Stimulated activated effector memory CD8-positive, alpha-beta T cell treated with anti-CD3 and anti-CD28 coated beads, Interleukin-12 subunit alpha, Interleukin-12 subunit beta, amount 100 ng/mL, for 72 hours (primary cell): Measurements from ENCODE around the gene TSG101.
A peak's percentile ranks its signal among the peaks of the same experiment; 100 is the strongest.

Experiments
- ATAC-seq: fragments of 150-1000 bp; cut with Tn5 transposase; 2 replicates; pipeline ENCODE4 v1.10.0; 2021
- DNase-seq, 2 donors: peaks; one replicate each; pipeline ENCODE4 v3.0.0; 2021 to 2022; ENCODE audit warnings: low spot score in 2 of 2
- H3K27ac Mint-ChIP-seq: one replicate; pipeline ENCODE4 v1.8.0; 2022; ENCODE audit warnings: mild to moderate bottlenecking, mixed read lengths
- H3K36me3 Mint-ChIP-seq: one replicate; pipeline ENCODE4 v1.8.0; 2022; ENCODE audit warnings: mild to moderate bottlenecking, mixed read lengths
- H3K4me1 Mint-ChIP-seq: one replicate; pipeline ENCODE4 v1.8.0; 2022; ENCODE audit warnings: mixed read lengths
- H3K4me3 Mint-ChIP-seq: one replicate; pipeline ENCODE4 v1.8.0; 2022; ENCODE audit warnings: mild to moderate bottlenecking, mixed read lengths
- H3K9me3 Mint-ChIP-seq: one replicate; pipeline ENCODE4 v1.8.0; 2022; ENCODE audit warnings: mixed read lengths

The TSG101 gene

DNA sequence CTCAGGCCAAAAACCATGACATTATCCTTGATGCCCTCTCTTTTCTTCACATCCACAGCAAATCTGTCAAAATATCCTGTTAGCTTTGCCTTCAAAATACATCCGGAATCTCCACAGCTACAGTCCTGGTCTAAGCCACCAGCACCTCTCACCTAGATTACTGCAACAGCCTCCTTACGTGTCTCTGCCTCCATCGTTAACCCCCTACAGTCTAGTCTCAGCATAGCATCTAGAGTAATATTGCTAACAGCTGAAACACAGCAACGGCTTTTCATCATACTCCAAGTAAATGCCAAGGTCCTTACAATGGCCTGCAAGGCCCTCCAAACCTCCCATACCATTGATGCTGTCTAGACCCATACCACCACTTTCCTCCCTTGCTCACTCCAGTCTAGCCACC lies 4.4 kb downstream of the TSG101 start:
- ATAC-seq: no peak
- H3K4me3 Mint-ChIP-seq: no peak overlapping the region
- H3K27ac Mint-ChIP-seq: peak overlapping the region; percentile 46
- H3K4me1 Mint-ChIP-seq: peaks cover 32% of the 10 kb centered on the region
- peaks cover 73% of the 10 kb centered on the region for H3K36me3 Mint-ChIP-seq
- DNase-seq: no peak
- no peaks in the 10 kb centered on the region for H3K9me3 Mint-ChIP-seq

DNA sequence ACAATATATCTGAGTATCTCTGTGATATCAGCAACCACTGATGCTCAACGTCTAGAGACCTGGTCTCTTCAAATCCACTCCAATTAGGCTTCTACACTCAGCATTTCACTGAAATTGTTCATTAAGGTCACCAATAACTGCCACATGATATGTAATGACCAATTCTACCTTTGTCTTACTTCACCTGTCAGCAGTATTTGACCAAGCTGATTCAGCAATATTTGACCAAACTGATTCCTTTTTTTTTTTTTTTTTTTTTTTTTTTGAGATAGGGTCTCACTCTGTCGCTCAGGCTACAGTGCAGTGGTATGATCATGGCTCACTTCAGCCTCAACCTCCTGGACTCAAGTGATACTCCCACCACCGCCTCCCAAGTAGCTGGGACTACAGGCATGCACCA lies 5.6 kb downstream of the TSG101 start:
- Mint-ChIP-seq H3K9me3 (no peaks in the 10 kb centered on the region), H3K36me3 (peaks cover 71% of the 10 kb centered on the region), H3K27ac (no peak overlapping the region), H3K4me1 (peaks cover 24% of the 10 kb centered on the region), H3K4me3 (no peak overlapping the region)
- ATAC-seq (no peak), DNase-seq (no peak)

DNA sequence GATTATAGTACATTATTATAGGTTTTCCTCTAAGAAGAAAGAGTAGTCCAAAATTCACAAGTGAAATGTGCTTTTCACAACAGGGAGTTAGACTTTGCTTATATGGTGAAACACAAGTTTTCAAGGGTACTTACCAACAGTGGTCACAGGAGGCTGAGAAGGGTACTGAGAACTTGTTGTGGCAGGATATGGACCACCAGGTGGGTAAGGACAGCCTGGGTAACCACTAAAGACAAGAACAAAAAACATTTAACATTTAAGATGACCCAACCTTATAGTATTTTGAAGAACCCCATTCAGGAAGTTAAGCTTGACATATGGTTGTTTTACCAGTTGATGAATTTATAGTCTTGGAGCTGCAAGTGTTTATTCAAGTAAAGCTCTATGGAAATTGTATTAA lies 24.4 kb downstream of the TSG101 start:
- ATAC-seq (no peak), DNase-seq (no peak)
- H3K9me3 Mint-ChIP-seq: no peaks in the 10 kb centered on the region
- no peak overlapping the region for H3K27ac Mint-ChIP-seq
- H3K36me3 Mint-ChIP-seq: peaks cover 100% of the 10 kb centered on the region
- no peak overlapping the region for H3K4me3 Mint-ChIP-seq
- peaks cover 4% of the 10 kb centered on the region for H3K4me1 Mint-ChIP-seq

DNA sequence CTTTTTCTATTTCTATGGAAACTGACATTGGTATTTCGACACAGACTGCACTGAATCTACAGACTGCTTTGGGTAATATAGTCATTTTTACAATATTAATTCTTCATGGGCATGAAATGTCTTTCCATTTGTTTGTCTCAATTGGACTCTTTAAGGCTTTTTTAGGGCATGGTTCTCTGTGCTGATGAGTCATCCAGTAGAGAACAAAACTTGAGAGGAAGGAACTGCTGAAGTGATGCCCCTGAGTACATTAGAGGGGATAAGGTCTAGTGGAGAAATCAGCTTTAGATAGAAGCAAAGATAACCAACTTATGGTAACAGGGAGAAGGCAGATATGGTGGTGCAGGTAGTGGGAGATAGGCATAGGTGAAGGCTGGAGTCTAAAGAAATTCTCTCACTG lies 25.1 kb downstream of the TSG101 start:
- ATAC-seq: no peak
- no peak for DNase-seq
- Mint-ChIP-seq H3K4me3 (no peak overlapping the region), H3K27ac (no peak overlapping the region), H3K36me3 (peaks cover 100% of the 10 kb centered on the region), H3K4me1 (peaks cover 4% of the 10 kb centered on the region), H3K9me3 (no peaks in the 10 kb centered on the region)

DNA sequence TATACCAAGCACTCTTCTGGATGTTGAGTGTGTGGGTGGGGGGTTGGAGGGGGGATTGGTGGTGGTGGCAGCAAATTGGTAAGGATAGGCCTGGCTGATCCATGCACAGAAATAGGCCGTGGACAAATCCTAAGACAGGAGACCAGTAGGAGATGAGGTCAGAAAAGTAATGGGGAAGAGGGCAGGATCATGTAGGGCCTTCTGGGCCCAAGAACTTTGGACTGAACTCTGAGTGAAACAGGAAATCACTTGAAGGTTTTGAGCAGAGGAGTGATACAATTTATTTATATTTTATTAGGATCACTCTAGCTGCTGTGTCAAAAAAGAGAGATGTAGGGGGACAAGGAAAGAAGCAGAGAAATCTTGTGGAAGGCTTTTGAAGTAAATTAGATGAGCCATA lies 28.7 kb downstream of the TSG101 start:
- Mint-ChIP-seq H3K27ac (no peak overlapping the region), H3K9me3 (no peaks in the 10 kb centered on the region), H3K36me3 (peaks cover 90% of the 10 kb centered on the region), H3K4me3 (no peak overlapping the region), H3K4me1 (peaks cover 4% of the 10 kb centered on the region)
- ATAC-seq: no peak
- DNase-seq: no peak

DNA sequence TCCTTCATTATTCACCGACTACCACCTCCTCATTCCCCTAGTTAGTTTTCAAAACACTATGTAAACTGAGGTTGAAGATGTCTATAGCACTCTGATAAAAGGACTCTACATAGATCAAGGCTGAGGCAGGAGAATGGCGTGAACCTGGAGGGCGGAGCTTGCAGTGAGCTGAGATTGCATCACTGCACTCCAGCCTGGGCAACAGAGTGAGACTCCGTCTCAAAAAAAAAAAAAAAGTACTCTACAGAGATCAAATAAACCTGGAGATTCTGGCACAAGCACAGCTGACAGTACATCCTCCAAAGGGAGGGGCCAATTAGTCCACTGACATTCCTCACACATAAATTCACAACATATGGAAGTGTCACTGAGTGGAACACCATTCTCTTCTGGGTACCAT lies 31.0 kb downstream of the TSG101 start:
- DNase-seq (no peak), ATAC-seq (no peak)
- no peak overlapping the region for H3K4me3 Mint-ChIP-seq
- no peaks in the 10 kb centered on the region for H3K9me3 Mint-ChIP-seq
- peaks cover 81% of the 10 kb centered on the region for H3K36me3 Mint-ChIP-seq
- H3K4me1 Mint-ChIP-seq: peaks cover 7% of the 10 kb centered on the region
- H3K27ac Mint-ChIP-seq: no peak overlapping the region

DNA sequence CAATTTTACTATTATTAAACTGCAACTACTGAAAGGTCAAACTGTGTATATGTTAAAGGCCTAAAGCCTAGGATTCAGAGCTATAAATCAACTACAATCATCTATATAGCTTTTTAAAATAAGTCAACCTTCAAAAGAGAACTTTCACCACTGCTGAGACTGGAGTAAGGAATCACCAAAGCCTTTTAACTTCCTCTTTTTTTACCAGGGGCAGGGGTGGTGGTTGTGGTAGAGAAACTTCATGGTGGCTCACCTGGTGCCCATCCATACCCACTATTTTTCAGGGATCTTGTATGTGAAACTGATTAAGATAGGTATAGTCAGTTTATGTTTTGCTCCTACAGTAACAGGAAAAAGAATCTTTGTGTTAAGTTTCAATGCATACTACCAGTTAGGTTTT lies 31.5 kb downstream of the TSG101 start:
- H3K4me3 Mint-ChIP-seq: no peak overlapping the region
- H3K27ac Mint-ChIP-seq: no peak overlapping the region

DNA sequence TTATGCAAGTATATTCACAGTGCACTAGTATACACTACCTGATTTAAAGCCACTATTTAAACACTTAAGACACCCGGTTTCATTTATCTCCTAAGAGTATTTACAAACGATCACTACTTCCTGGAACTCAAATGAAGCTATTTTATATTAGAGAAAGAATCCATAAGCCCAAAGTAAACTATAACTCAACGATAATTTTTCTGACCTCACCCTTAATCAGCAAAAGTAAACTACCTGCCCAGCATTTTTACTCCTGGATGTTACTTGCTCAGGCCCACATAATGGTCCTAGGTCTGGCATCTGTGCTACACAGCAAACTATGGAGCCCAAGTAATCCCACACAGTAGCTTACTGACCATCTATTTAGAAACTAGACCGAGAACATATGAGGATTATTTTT lies 33.4 kb downstream of the TSG101 start:
- no peak for DNase-seq
- no peak for ATAC-seq
- H3K4me1 Mint-ChIP-seq: peaks cover 10% of the 10 kb centered on the region
- H3K9me3 Mint-ChIP-seq: no peaks in the 10 kb centered on the region
- peak overlapping the region; percentile 54 for H3K27ac Mint-ChIP-seq
- peaks cover 81% of the 10 kb centered on the region for H3K36me3 Mint-ChIP-seq
- no peak overlapping the region for H3K4me3 Mint-ChIP-seq

More for the DNA sequence above, 31.5 kb downstream of the TSG101 start:
- DNase-seq: no peak
- Mint-ChIP-seq H3K36me3 (peaks cover 81% of the 10 kb centered on the region), H3K9me3 (no peaks in the 10 kb centered on the region), H3K4me1 (peaks cover 9% of the 10 kb centered on the region)
- ATAC-seq: no peak

DNA sequence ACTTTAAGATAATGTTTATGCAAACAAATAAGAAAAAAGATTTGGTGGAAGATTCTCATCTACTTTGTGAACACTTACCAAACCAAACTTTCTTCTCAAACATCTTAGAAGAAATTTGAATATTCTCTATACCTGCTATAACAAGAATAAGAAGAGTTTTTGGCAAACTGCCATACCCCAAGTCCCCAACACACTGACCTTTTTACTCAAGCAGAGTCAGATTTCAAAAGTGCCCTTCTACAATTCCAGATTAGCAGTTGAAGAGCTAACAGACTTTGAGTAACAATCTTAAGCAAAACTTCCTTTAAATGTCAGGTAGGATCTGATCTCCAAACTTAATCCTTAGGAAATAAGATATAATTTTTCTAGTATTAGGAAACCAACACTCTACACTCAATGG lies 33.9 kb downstream of the TSG101 start:
- peak overlapping the region; percentile 54 for H3K27ac Mint-ChIP-seq
- DNase-seq: no peak
- ATAC-seq: no peak

DNA sequence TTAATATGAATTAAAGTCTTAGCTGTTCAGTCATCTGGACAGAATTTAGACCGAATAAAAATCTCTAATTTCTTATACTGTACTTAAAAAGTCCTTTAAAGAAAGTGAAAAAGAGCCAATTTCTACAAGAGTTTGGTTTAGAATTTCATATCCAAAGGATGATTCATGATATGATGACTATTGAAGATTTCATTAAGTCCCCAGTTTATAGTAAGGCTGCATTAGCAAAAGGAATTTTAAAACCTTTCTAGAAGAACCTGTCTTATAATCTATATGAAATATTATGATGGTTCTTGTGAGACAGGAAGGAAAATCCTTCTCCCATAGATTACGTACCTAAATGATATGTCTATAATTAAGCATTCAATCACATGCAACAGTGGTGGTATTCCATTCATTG lies 34.8 kb downstream of the TSG101 start:
- no peak overlapping the region for H3K4me3 Mint-ChIP-seq
- DNase-seq: no peak
- no peaks in the 10 kb centered on the region for H3K9me3 Mint-ChIP-seq
- H3K27ac Mint-ChIP-seq: no peak overlapping the region
- ATAC-seq: no peak
- peaks cover 78% of the 10 kb centered on the region for H3K36me3 Mint-ChIP-seq
- H3K4me1 Mint-ChIP-seq: peaks cover 11% of the 10 kb centered on the region

More for the DNA sequence above, 33.9 kb downstream of the TSG101 start:
- Mint-ChIP-seq H3K9me3 (no peaks in the 10 kb centered on the region), H3K4me3 (no peak overlapping the region), H3K4me1 (peaks cover 11% of the 10 kb centered on the region), H3K36me3 (peaks cover 81% of the 10 kb centered on the region)

DNA sequence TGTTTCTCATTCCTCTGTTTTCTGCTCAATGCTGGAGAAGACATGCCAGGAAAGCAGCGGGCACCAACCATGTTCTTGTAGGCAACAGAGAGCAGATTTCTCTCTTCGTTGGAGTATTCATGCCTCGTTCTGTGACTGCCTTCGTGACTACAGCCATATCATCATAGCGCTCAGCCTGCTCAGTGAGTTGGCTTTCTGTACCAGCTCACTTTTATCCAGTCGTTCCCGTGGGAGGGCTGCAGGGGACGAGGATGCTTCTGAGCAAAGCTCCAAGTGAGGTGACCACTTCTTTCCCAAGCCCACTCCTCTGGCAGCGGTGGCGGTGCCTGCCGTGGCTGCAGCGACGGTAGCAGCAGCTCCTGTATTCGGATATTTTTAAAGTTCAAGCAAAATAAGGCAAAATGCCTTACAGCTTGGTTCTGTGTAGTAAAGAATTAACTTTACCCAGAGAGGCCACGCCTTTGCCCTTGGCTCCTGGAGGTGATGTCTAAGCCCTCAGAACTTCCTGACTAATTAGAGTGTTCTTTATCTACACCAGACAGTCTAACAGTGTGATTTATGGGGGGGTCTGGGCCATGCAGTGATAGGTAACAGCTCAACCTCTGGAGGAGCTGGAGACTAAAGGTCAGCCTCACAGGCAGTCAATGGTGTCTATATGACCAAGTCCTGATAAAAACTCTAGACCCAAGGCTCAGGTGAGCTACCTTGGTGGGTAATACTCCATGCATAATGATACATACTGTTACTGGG lies 35.8 kb downstream of the TSG101 start:
- H3K36me3 Mint-ChIP-seq: peaks cover 73% of the 10 kb centered on the region
- peaks cover 14% of the 10 kb centered on the region for H3K4me1 Mint-ChIP-seq
- H3K4me3 Mint-ChIP-seq: no peak overlapping the region
- no peak for ATAC-seq
- H3K9me3 Mint-ChIP-seq: no peaks in the 10 kb centered on the region
- peak overlapping the region; percentile 32 for H3K27ac Mint-ChIP-seq
- DNase-seq: no peak

DNA sequence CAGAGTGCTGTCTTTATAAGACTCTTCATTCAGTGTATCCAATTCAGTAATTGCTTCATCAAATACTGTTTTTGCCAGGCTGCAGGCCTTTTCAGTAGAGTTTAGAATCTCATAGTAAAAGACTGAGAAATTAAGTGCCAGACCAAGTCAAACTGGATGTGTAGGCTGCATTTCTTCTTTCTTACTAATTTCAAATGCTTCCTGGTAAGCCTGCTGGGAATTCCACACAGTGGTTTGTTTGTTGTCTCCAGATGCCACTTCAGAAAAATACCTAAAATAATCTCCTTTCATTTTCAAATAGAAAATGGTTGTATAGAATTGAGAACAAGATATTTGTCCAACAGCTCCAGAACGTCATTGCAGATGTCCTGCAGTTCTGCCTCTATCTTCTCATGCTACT lies 36.4 kb downstream of the TSG101 start:
- DNase-seq: no peak
- H3K4me3 Mint-ChIP-seq: no peak overlapping the region

DNA sequence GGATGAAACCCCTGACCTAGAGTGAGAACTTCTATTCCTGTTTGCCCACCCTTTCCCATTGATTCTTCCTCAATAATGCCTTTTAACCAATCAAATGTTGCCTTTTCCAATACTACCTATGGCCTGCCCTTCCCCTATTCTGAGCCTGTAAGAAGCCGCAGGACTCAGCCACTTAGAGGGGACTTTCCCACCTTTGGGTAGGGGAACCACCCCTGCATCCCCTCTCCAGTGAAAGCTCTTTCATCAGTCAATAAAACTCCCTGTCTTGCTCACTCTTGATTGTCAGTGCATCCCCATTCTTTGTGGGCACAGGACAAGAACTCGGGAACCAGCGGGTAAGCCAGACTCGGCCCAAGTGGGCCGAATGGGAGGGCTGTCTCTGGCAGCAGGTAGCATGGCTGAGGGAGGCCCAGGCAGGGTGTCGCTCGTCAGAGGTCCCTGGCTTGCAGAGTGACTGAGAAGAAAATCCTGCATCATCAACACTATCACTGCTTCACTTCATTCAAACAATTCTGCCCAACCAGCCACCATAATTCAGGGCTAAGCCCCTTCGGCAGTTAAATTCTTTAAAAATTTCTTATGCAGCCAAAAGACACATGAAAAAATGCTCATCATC lies 40.7 kb downstream of the TSG101 start:
- peaks cover 90% of the 10 kb centered on the region for H3K36me3 Mint-ChIP-seq
- DNase-seq (no peak), ATAC-seq (peak; percentile 34)
- H3K4me1 Mint-ChIP-seq: peaks cover 17% of the 10 kb centered on the region
- H3K4me3 Mint-ChIP-seq: no peak overlapping the region
- H3K27ac Mint-ChIP-seq: peak overlapping the region; percentile 6
- H3K9me3 Mint-ChIP-seq: no peaks in the 10 kb centered on the region

More for the DNA sequence above, 36.4 kb downstream of the TSG101 start:
- peaks cover 17% of the 10 kb centered on the region for H3K4me1 Mint-ChIP-seq
- peak overlapping the region; percentile 32 for H3K27ac Mint-ChIP-seq
- peaks cover 73% of the 10 kb centered on the region for H3K36me3 Mint-ChIP-seq
- no peaks in the 10 kb centered on the region for H3K9me3 Mint-ChIP-seq
- ATAC-seq: no peak

DNA sequence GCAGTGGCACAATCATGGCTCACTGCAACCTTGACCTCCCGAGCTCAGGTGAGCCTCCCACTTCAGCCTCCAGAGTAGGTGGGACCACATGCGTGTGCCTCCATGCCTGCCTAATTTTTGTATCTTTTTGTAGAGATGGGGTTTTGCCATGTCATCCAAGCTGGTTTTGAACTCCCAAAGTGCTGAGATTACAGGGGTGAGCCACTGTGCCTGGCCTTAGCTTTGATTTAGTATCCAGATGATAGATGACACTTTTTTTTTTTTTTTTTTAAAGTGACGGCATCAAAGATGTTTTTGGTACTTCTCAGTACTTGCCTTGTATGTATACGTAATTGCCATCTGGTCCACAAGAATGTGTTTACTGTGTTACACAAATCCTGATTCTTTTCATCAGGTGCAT lies 47.7 kb downstream of the TSG101 start:
- no peak overlapping the region for H3K27ac Mint-ChIP-seq
- peaks cover 87% of the 10 kb centered on the region for H3K36me3 Mint-ChIP-seq
- no peaks in the 10 kb centered on the region for H3K9me3 Mint-ChIP-seq
- no peaks in the 10 kb centered on the region for H3K4me1 Mint-ChIP-seq
- DNase-seq (no peak), ATAC-seq (no peak)
- no peak overlapping the region for H3K4me3 Mint-ChIP-seq

DNA sequence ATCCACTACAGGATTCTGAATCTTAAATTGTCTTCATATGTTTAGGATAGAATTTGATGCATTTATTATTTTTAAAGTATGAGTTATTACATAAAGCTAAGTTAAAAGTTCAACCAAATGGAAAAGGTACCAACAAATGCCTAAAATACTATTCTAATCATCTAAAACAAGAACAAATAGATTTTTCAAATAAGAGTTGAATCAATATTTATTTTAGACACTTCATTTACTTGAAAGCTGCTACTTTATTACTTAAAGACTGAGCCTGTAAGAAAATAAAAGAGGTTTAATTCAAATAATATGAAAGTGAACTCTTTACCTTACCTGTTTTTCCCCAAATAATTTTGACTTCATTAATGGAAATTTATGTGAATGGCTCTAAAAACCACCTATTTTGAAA lies 54.2 kb downstream of the TSG101 start:
- ATAC-seq (no peak), DNase-seq (no peak)
- H3K4me3 Mint-ChIP-seq: no peak overlapping the region
- no peaks in the 10 kb centered on the region for H3K9me3 Mint-ChIP-seq
- no peaks in the 10 kb centered on the region for H3K4me1 Mint-ChIP-seq
- H3K27ac Mint-ChIP-seq: no peak overlapping the region
- H3K36me3 Mint-ChIP-seq: peaks cover 26% of the 10 kb centered on the region

DNA sequence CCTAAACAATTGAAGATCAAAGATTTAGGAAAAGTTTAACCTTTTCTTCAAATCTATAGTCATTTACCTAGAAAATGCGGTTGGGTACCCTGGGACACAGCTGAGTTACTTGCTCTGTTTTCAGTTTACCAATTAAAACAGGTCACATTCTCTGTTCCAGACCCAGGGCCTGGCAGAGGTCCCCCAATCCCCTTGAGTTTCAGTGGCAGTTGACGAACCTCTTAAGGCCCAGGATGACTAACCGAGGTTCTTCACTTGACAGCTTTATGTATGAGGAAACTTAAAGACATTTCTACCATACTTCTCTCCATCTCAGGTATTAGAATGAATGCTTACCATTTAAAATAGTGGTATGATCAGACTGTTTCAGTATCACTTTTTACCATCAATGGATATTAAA lies 54.7 kb downstream of the TSG101 start:
- H3K9me3 Mint-ChIP-seq: no peaks in the 10 kb centered on the region
- H3K27ac Mint-ChIP-seq: no peak overlapping the region
- DNase-seq (no peak), ATAC-seq (peak; percentile 77)
- H3K4me1 Mint-ChIP-seq: no peaks in the 10 kb centered on the region
- peaks cover 20% of the 10 kb centered on the region for H3K36me3 Mint-ChIP-seq
- H3K4me3 Mint-ChIP-seq: no peak overlapping the region
